Stomach (tissue), 9 donors: ENCODE measurements around the gene ASIC5. TPM values are rescaled to one million over a fixed set of nuclear protein-coding genes. Genes with fewer than 3 reads are reported as not detected.

Experiments used
- DNase-seq, 2 donors: peaks; one replicate each; pipeline versions ENCODE4 v3.0.0 to v3.0.0-alpha.2; 2013 to 2019
- H3K27ac ChIP-seq, 5 donors: fragments of 200-600 bp in 4 of 5; sonication (generic) in 4 of 5; one replicate each; pipeline ENCODE4 v1.5.1; 2013 to 2019; ENCODE audit warnings: mild to moderate bottlenecking in 1 of 5, moderate library complexity in 1 of 5
- H3K27me3 ChIP-seq, 3 donors: fragments of 200-600 bp; sonication (generic); one replicate each; pipeline ENCODE4 v1.5.1; 2017 to 2019; ENCODE audit warnings: mixed run types in 1 of 3
- H3K36me3 ChIP-seq, 4 donors: fragments of 200-600 bp; sonication (generic); 1 replicate in 3 of 4; 2 replicates in 1 of 4; pipeline ENCODE4 v1.5.1; 2016 to 2019
- H3K4me1 ChIP-seq, 4 donors: fragments of 200-600 bp; sonication (generic); one replicate each; pipeline ENCODE4 v1.5.1; 2016 to 2019
- H3K4me3 ChIP-seq, 4 donors: fragments of 200-600 bp; sonication (generic) in 3 of 4; one replicate each; pipeline ENCODE4 v1.5.1; 2016 to 2019; ENCODE audit warnings: mild to moderate bottlenecking in 1 of 4
- H3K9me3 ChIP-seq, 4 donors: fragments of 200-600 bp; sonication (generic); one replicate each; pipeline ENCODE4 v1.5.1; 2016 to 2019
- CTCF ChIP-seq, 7 experiments: fragments of 450-650 bp in 4 of 7; fragments of 200-600 bp in 3 of 7; sonication (generic) in 3 of 7; IDR thresholded peaks; one replicate each; pipeline ENCODE4 v1.5.1; 2016 to 2019; ENCODE audit warnings: antibody characterized with exemption in 7 of 7, control low read depth in 2 of 7, mild to moderate bottlenecking in 1 of 7
- EP300 ChIP-seq: sonication (generic); formaldehyde crosslinking; IDR thresholded peaks from one replicate; pipeline ENCODE4 v1.6.1; 2017; ENCODE audit warnings: antibody characterized with exemption
- POLR2A ChIP-seq, 4 donors: fragments of 450-650 bp; IDR thresholded peaks; one replicate each; pipeline ENCODE4 v1.6.1; 2016; ENCODE audit warnings: antibody characterized with exemption in 4 of 4, control low read depth in 2 of 4, mild to moderate bottlenecking in 1 of 4, moderate library complexity in 1 of 4
- POLR2AphosphoS5 ChIP-seq, 3 donors: sonication (generic); formaldehyde crosslinking; IDR thresholded peaks; one replicate each; pipeline ENCODE4 v1.6.1; 2016; ENCODE audit warnings: antibody characterized with exemption in 3 of 3
- WGBS, 5 donors: extraction: QIAGEN DNeasy Blood & Tissue Kit in 3 of 5; methylation state at CpG; one replicate each; pipeline versions ENCODE4 v1.1.5 to v1.1.7; 2013 to 2018; 5-methylcytosine and 5-hydroxymethylcytosine counted together
- intact Hi-C: fragments of 100-400 bp; cut with DNase I; formaldehyde crosslinking; loops from one replicate; pipeline ENCODE4 v1.15.1; 2023; ENCODE audit warnings: low total_unique reads
- polyA plus RNA-seq, 3 donors: library from polyadenylated mRNA; stranded (reverse); fragments of 200-250 nt; gene quantifications; one replicate each; pipeline ENCODE4 v1.2.3, GENCODE V29; 2013
- total RNA-seq, 5 donors: library from RNA; depleted of rRNA; stranded (reverse); fragments of >200 nt; gene quantifications; one replicate each; pipeline versions ENCODE4 v1.1.0 to v1.2.3, GENCODE V29; 2014 to 2016
- donor health status: healthy with polysubstance abuse.
- donor health status: Bipolar disorder and iron deficiency.
- donor health status: healthy.

ASIC5 gene
- total and polyA plus RNA-seq, 8 donors, result not detected

- H3K4me3 ChIP-seq, result no peak overlapping the region
- no peak overlapping the region for H3K27ac ChIP-seq
- H3K4me1 ChIP-seq, result no peaks in the 10 kb centered on the region
- WGBS, 5 donors, result 86 to 94% (median 91%) methylated on average over 4 of the region's 4 CpGs
- intact Hi-C loops, result no loop called here
- H3K9me3 ChIP-seq, result no peaks in the 10 kb centered on the region
- H3K27me3 ChIP-seq, result no peaks in the 10 kb centered on the region
- no peak for DNase-seq
- H3K36me3 ChIP-seq, result no peaks in the 10 kb centered on the region
- no peak for TF ChIP-seq EP300
- TF ChIP-seq POLR2AphosphoS5 (IDR thresholded peaks at IDR 0.05), result no peak
- no peak for TF ChIP-seq POLR2A (IDR thresholded peaks at IDR 0.05)
- TF ChIP-seq CTCF (IDR thresholded peaks at IDR 0.05), result no peak
These were observed 42.4 kb upstream of the ASIC5 start for GRCh38 chr4:155908187-155909139.

- TF ChIP-seq EP300, result no peak
- no peak for TF ChIP-seq POLR2A (IDR thresholded peaks at IDR 0.05)
- TF ChIP-seq POLR2AphosphoS5 (IDR thresholded peaks at IDR 0.05), result no peak
- H3K27ac ChIP-seq, result no peak overlapping the region
- DNase-seq, result no peak
- H3K9me3 ChIP-seq, result no peaks in the 10 kb centered on the region
- H3K27me3 ChIP-seq, result no peaks in the 10 kb centered on the region
- no peak overlapping the region for H3K4me3 ChIP-seq
- WGBS, 5 donors, result 83 to 95% (median 95%) methylated on average over 1 of the region's 1 CpG
- H3K36me3 ChIP-seq, result no peaks in the 10 kb centered on the region
- intact Hi-C loops, result no loop called here
- no peaks in the 10 kb centered on the region for H3K4me1 ChIP-seq
These were observed 41.5 kb upstream of the ASIC5 start for GRCh38 chr4:155907556-155907955.

- Histone ChIP-seq H3K4me3 (no peak overlapping the region), H3K4me1 (no peaks in the 10 kb centered on the region), H3K27ac (no peak overlapping the region), H3K9me3 (no peaks in the 10 kb centered on the region), H3K36me3 (no peaks in the 10 kb centered on the region), H3K27me3 (no peaks in the 10 kb centered on the region)
- TF ChIP-seq EP300 (no peak), POLR2A (IDR thresholded peaks at IDR 0.05) (no peak), CTCF (IDR thresholded peaks at IDR 0.05) (no peak), POLR2AphosphoS5 (IDR thresholded peaks at IDR 0.05) (no peak)
- intact Hi-C loops, result no loop called here
- 58 to 64% (median 61%) methylated on average over 6 of the region's 6 CpGs for WGBS, 5 donors
- peak in 1 of 2 donors; percentile 80 for DNase-seq
These were observed 40.6 kb upstream of the ASIC5 start for GRCh38 chr4:155906554-155907247.

GRCh38 chr4:155904331-155904730 is 38.3 kb upstream of the ASIC5 start:
- Histone ChIP-seq H3K27ac (no peak overlapping the region), H3K4me1 (peaks cover 0 to 11% (median 3%) of the 10 kb centered on the region in 4 donors), H3K27me3 (no peaks in the 10 kb centered on the region), H3K4me3 (no peak overlapping the region), H3K36me3 (no peaks in the 10 kb centered on the region), H3K9me3 (no peaks in the 10 kb centered on the region)
- 25 to 48% (median 32%) methylated on average over 3 of the region's 3 CpGs for WGBS, 5 donors
- intact Hi-C loops, result no loop called here
- TF ChIP-seq POLR2A (IDR thresholded peaks at IDR 0.05) (no peak), CTCF (IDR thresholded peaks at IDR 0.05) (no peak)
- DNase-seq, result no peak
